Upper lobe of left lung (tissue), 4 donors: ENCODE measurements around the gene PRKCA.

Experiments used
- CTCF ChIP-seq, 6 experiments: fragments of 450-650 bp in 4 of 6; fragments of 200-600 bp in 2 of 6; sonication (generic) in 2 of 6; IDR thresholded peaks; one replicate each; pipeline ENCODE4 v1.5.1; 2016 to 2019; ENCODE audit warnings: antibody characterized with exemption in 6 of 6
- EP300 ChIP-seq, 4 donors: sonication (generic); formaldehyde crosslinking; IDR thresholded peaks; one replicate each; pipeline ENCODE4 v1.5.1; 2017; ENCODE audit warnings: antibody characterized with exemption in 4 of 4, control low read depth in 2 of 4
- POLR2A ChIP-seq, 4 donors: fragments of 450-650 bp; IDR thresholded peaks; one replicate each; pipeline ENCODE4 v1.5.1; 2016 to 2017; ENCODE audit warnings: antibody characterized with exemption in 4 of 4, mild to moderate bottlenecking in 2 of 4
- POLR2AphosphoS5 ChIP-seq, 2 donors: sonication (generic); formaldehyde crosslinking; IDR thresholded peaks; one replicate each; pipeline ENCODE4 v1.5.1; 2017; ENCODE audit warnings: antibody characterized with exemption in 2 of 2

GRCh38 chr17:66826856-66827255 is 524.4 kb downstream of the PRKCA start:
- TF ChIP-seq POLR2AphosphoS5 (IDR thresholded peaks at IDR 0.05): no peak
- TF ChIP-seq CTCF (IDR thresholded peaks at IDR 0.05): no peak
- TF ChIP-seq EP300 (IDR thresholded peaks at IDR 0.05): no peak
- no peak for TF ChIP-seq POLR2A (IDR thresholded peaks at IDR 0.05)
